ENCODE measurements around the gene ENPP1. TPM values are rescaled to one million over a fixed set of nuclear protein-coding genes. Genes with fewer than 3 reads are reported as not detected.

ENPP1 gene
- total RNA-seq, 2 donors from 2014 or later, result 5.9 to 12.6 TPM

- no peak overlapping the region for H3K27ac ChIP-seq
- no peaks in the 10 kb centered on the region for H3K27me3 ChIP-seq
- H3K4me1 ChIP-seq, result no peaks in the 10 kb centered on the region
- no peak for DNase-seq
- no peaks in the 10 kb centered on the region for H3K36me3 ChIP-seq
- H3K4me3 ChIP-seq, result no peak overlapping the region
- H3K9ac ChIP-seq (ENCODE audit: low read depth in 2 of 2, low read length in 2 of 2), result no peak overlapping the region
- intact Hi-C loops (cut with DNase I), result loop anchor here (10.0 kb wide), 1 partner anchor 316 kb away; no protein-coding TSS in a partner anchor
- TF ChIP-seq CTCF (IDR thresholded peaks at IDR 0.05), result no peak
- H3K9me3 ChIP-seq, result no peaks in the 10 kb centered on the region
These were observed 38.9 kb upstream of the ENPP1 start for GRCh38 chr6:131768964-131769363.

GRCh38 chr6:131769385-131770141, 38.3 kb upstream of the ENPP1 start:
- no peaks in the 10 kb centered on the region for H3K4me1 ChIP-seq
- H3K27me3 ChIP-seq, result no peaks in the 10 kb centered on the region
- no peak overlapping the region for H3K4me3 ChIP-seq
- no peaks in the 10 kb centered on the region for H3K36me3 ChIP-seq
- H3K9ac ChIP-seq (ENCODE audit: low read depth in 2 of 2, low read length in 2 of 2), result no peak overlapping the region
- no peak overlapping the region for H3K27ac ChIP-seq
- intact Hi-C loops (cut with DNase I), result loop anchor here (10.0 kb wide), 1 partner anchor 315 kb away; no protein-coding TSS in a partner anchor
- DNase-seq, result no peak
- no peaks in the 10 kb centered on the region for H3K9me3 ChIP-seq
- TF ChIP-seq CTCF (IDR thresholded peaks at IDR 0.05), result no peak

- Histone ChIP-seq H3K36me3 (no peaks in the 10 kb centered on the region), H3K27me3 (no peaks in the 10 kb centered on the region), H3K4me1 (no peaks in the 10 kb centered on the region), H3K9ac (ENCODE audit: low read depth in 2 of 2, low read length in 2 of 2) (no peak overlapping the region), H3K27ac (no peak overlapping the region), H3K9me3 (no peaks in the 10 kb centered on the region), H3K4me3 (no peak overlapping the region)
- intact Hi-C loops (cut with DNase I), result no loop called here
- DNase-seq, result no peak
- TF ChIP-seq CTCF (IDR thresholded peaks at IDR 0.05), result no peak
These were observed 37.0 kb upstream of the ENPP1 start for GRCh38 chr6:131770776-131771175.

GRCh38 chr6:131773284-131773950, 34.4 kb upstream of the ENPP1 start:
- intact Hi-C loops (cut with DNase I), result no loop called here
- Histone ChIP-seq H3K4me1 (no peaks in the 10 kb centered on the region), H3K9ac (ENCODE audit: low read depth in 2 of 2, low read length in 2 of 2) (no peak overlapping the region), H3K27me3 (no peaks in the 10 kb centered on the region), H3K4me3 (no peak overlapping the region), H3K27ac (no peak overlapping the region), H3K36me3 (no peaks in the 10 kb centered on the region), H3K9me3 (no peaks in the 10 kb centered on the region)
- no peak for TF ChIP-seq CTCF (IDR thresholded peaks at IDR 0.05)
- DNase-seq, result no peak

- H3K9me3 ChIP-seq, result no peaks in the 10 kb centered on the region
- H3K9ac ChIP-seq (ENCODE audit: low read depth in 2 of 2, low read length in 2 of 2), result no peak overlapping the region
- intact Hi-C loops (cut with DNase I), result no loop called here
- no peaks in the 10 kb centered on the region for H3K4me1 ChIP-seq
- H3K36me3 ChIP-seq, result no peaks in the 10 kb centered on the region
- H3K27ac ChIP-seq, result no peak overlapping the region
- no peak for TF ChIP-seq CTCF (IDR thresholded peaks at IDR 0.05)
- H3K27me3 ChIP-seq, result no peaks in the 10 kb centered on the region
- DNase-seq, result no peak
- no peak overlapping the region for H3K4me3 ChIP-seq
These were observed 31.9 kb upstream of the ENPP1 start for GRCh38 chr6:131775886-131776285.

Measured in colonic mucosa (tissue), 4 donors.